NCI-H1436 treated with DMSO at 0.1 percent for 48 hours (cell line): ENCODE measurements around the gene PHF21A.

Experiments
- DNase-seq: peaks from one replicate; lab custom pipeline; 2025; lab: John Stamatoyannopoulos, UW

The PHF21A gene

DNA sequence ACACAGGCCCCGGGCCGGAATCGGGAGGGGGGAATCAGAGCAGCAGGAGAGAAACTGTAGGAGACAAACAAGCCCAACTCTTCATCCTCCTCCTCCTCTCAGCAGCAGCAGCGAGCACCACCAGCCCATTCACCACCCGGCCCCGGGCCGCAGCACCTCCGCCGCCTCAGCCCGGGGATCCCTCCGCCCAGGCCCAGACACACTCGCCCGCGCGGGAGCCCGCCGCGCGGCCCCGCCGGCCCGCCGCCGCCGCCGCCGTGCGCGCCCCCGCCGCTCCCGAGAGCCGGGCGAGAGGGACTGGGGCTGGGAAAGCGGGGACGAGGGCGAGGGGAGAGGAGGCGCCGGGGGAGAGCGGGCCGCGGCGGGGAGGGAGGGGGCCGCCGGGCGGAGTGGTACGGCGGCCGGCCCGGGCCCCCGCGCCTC, at the start of gene PHF21A:
Gene PHF21A, minus strand, starts transcription at position 154 of the 423 bp plus-strand sequence. CDS start 37,235 bp downstream, outside the sequence.
- no peak for DNase-seq

DNA sequence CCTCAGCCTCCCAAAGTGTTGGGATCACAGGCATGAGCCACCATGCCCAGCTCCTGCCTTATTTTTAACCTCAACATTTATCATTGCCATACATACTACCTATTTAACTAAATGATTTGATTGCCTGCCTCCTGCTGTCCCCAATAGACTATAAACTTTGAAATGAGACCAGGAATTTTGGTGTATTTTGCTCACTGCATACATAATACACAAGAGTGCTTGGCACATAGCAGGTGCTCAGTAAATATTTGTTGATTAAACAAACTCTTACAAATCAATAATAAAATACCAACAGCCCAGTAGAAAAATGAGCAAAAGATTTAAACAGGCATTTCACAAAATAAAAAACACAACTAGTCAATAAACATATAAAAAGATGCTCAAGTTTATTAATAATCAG, 49.5 kb upstream of the PHF21A start:
- no peak for DNase-seq

DNA sequence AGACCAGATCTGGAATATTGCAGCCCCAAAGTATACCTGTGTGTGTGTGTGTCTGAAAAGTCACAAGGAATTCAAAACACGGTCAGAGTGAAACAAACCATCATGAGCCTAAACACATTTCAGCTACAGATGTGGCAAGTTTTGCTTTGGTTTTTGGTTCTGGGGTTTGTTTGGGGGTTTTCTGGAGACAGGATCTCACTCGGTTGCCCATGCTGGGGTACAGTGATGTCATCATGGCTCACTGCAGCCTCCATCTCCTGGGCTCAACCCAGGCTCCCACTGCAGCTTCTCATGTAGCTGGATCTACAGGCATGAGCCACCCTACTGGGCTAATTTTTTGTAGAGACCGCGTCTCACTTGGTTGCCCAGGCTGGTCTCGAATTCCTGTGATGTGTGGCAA, 41.4 kb upstream of the PHF21A start:
- no peak for DNase-seq

DNA sequence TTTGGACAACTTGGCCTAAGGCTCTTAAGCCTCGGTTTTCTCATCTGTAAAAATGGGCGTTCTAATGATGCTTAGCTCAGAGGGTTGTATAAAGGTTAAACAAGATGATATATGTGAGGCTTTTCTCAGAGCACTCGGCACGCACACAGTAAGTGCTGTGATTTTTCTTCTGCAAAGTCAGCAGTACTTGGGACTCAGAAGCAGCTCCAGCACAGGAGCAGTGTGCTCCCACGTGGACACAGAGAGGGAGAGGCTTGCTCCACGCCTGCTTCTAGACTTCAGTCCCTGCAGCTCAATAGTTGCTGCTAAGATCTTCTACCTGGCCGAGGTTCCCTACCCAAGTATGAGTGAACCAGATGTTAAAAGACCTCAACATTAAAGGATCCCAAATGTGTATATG, 39.9 kb upstream of the PHF21A start:
- no peak for DNase-seq

DNA sequence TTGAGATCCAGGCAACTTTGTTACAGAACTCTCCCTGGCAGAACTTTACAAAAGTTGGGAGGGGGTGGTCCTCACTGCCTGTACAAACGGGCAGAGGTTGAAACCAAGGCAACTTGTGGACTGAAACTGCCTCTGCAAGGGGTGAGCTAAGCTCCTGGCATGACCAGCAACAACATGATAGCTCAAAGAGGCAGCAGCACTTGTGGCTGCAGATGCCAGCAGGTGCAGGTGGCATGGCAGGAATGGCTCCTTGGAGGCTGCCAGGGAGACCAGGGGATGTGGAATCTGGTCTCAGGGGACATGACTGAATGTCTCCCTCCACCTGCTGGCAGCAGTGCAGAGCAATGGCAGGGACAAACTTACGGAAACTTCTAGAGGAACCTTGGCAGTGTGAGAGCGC, 38.8 kb upstream of the PHF21A start:
- DNase-seq, result no peak

DNA sequence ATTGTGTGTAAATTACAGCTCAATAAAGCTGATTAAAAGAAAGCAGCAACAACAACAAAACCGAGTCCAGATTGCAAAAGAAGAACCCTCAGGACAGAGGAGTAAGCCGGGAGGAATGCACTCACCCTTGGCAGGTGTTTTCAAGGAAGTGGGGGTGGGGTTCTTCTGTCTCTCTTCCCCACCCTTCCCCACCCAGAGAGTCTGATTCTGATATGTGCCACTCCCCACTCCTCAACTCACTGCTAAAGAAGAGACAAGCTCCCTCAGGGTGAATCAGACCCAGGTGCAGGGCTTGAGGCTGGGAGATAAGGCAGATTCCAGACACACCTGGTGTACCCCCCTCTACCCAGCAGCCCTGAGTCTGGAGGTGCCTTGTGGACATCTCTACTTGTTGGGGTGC, 38.4 kb upstream of the PHF21A start:
- no peak for DNase-seq

DNA sequence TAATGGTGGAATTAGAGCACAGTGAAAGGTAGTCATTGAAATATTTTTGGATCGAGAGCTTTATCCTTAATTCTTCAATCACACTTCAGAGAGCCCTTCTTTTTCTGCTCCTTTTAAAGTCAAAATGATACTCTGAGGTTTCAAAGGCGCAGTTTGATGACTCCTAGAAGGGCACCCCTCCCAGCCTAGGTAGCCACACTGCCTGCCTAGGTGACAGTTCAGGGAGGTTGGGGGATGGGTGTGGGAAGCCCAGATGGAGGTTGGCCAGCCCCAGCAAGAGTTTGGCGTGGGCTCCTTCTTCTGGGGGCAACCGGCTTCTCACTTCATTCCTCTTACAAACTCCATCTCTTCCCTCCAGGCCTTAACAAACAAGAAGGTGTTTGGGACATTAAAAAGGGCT, 28.6 kb upstream of the PHF21A start:
- DNase-seq, result no peak

DNA sequence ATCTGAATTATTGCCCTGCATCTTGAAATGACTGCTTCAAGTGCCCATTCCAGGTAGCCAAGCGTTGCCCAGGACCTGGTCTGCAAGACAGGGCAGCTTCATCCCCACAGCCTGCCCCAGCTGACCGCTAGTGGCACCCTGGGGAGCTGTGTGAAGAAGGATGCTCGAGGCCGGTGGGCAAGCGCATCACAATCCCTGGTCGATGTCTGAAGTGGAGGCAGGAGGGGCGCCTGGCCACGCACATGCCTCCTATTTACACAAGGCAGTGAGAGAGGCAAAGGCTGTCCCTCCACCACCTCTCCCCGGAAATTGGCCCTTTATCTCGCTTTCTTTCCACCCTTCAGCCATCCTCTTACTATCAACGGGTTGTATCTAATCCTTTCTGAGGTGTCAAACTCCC, 28.1 kb upstream of the PHF21A start:
- no peak for DNase-seq

DNA sequence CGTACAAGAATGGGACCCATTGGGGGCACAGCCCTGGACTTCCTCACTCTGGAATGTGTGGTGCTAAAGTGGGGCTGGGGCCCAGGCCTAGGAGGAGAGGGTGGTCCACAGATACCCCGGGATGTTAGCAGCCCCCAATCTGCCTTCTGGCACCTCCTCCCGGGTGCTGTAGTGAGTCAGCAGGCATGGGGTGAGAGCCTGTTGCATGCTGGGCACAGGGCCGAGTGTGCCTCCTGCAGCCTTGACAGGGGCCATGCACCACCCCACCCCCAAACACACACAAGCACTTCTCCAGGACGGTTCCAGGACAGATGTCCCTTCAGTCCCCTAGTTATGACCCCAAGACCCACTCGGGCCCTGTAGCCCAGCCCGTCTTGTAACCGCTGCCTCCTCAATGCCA, 23.5 kb upstream of the PHF21A start:
- DNase-seq, result no peak

DNA sequence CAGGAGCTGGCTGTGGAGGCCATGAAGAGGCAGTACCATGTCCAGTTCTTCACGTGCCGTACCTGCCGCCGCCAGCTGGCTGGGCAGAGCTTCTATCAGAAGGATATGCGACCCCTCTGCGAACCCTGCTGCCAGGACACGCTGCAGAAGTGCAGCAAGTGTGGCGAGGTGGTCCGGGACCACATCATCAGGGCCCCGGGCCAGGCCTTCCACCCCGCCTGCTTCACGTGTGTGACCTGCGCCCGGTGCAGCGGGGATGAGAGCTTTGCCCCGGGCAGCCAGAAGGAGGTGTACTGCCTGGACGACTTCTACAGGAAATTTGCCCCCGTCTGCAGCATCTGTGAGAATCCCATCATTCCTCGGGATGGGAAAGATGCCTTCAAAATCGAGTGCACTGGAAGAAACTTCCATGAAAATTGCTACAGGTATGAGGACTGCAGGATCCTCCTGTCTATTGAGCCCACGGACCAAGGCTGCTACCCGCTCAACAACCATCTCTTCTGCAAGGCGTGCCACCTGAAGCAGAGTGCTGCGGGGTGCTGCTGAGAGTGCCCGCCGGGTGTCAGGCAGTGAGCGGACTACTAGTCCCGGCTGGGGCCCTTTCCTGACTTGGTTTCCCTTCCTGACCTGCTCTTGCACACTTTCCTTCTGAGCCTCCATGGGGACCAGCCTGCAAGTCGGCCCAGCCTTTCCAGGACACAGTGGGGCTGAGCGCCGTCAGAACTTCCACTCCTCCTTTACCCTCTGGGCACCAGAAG, 22.0 kb upstream of the PHF21A start:
- DNase-seq, result no peak

DNA sequence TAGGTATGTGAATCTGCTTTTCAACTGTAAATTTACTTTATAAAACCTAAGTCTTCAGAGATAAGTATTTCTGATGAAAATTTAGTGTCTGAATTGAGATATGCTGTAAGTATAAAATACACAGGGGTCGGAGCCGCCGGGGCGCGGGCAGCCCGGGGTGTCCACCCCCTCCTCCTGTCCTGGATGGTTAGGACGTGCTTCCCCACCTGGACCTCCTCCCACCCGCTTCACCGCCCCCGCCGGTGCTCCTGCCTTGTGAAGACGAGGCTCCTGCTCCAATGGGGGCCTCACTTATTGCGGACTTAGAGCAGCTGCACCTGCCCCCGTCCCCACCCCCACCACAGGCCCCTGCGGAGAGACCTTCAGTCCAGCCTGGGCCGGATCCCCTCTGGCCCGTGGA, 21.3 kb upstream of the PHF21A start:
- DNase-seq, result no peak

DNA sequence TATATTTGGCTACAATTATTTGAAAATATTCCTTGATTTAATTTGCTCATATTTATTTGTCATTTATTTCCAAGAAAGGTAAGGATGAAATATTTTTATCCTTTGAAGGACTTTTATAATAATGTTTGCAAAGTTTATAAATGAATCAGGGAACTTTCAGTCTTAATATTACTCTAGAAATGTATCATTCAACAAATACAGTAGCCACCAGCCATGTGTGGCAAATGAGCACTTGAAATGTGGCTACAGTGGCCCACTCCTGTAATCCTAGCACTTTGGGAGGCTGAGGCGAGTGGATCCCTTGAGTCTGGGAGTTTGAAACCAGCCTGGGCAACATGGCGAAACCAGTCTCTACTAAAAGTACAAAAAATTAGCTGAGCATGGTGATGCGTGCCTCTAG, 20.3 kb upstream of the PHF21A start:
- DNase-seq, result no peak

DNA sequence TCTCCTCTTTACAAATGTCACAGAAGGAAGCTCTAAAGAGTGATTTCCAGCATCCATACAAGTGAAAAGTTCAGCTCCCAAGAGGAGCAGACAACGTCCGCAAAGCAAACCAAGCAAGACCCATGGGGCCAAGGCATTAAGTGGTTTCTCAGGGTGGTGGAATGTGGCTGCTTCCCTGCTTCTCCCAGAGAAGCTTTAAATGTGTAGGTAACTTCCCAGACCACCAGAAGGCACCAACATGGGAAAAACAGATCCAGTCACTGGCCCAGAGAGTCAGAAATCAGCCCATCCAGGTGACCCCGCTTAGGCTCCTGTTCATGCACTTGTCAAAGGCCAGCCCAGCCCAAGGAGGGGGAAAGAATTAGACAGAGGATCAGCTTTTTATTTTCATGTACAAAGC, 13.3 kb upstream of the PHF21A start:
- no peak for DNase-seq

DNA sequence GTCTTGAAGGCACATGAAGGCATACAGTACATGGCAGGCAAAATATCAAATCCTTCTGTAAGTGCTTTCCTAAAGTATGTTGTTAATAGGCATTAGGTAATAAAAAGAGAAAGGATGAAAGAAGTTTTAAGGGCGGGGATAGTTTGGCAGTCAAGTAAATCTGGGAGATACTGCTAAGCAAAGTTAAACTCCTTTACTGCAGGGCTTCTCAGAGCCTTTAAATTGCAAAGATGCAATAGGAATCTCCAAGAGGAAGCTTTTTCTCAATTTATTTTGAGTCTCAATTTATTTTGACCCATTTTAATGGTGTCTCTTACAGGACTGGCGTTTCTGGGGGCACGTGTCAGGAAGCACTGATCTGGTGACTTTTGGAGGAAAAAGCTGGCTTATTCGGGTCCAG, 12.8 kb upstream of the PHF21A start:
- DNase-seq, result no peak

DNA sequence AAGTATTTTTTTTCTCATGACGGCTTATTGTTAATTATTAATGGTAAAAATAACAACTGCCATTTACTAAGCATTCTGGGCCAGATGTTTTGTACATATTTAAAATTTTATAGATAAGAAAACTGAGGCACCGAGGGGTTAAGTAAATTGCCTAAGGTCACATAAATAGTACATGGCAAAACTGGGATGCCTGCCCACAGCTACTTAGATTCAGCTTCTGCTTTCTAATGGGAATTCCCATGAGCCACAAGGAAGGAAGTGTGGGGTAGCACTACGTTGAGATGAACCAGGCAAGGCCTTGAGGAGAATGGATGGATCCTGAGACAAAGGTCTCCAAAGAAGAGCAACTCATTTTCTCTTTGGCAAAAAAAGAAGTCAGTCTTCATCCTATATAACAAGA, 11.9 kb upstream of the PHF21A start:
- DNase-seq, result no peak

DNA sequence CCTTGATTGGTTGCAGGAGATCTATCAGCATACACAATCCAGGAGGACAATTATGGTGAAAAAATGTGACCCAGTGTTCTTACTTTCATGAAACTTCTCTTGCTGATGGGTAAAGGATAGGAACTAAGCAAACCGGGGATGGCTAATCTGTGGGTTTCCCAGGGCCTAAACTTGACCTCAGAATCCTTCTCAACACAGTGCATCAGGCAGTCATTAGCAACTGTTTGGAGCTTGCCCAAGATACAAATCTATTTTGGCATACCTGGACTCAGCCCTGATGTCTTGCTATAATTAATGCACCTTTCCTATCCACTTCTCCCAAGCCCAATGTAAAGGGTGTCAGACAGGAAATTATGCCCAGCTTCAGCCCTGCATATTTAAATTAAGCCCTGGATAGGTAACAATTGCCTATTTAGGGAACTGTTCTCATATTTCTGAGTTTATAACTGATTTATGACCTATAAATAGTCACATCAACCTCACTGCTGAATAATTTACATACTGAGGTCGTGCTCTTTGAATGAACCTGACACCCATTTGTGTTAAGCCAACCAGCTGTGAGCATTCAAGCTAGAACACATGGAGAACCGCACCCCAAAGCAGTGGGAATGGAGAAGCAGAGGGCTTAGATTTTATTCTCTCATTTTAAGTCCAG, 9.2 kb upstream of the PHF21A start:
- DNase-seq, result no peak

DNA sequence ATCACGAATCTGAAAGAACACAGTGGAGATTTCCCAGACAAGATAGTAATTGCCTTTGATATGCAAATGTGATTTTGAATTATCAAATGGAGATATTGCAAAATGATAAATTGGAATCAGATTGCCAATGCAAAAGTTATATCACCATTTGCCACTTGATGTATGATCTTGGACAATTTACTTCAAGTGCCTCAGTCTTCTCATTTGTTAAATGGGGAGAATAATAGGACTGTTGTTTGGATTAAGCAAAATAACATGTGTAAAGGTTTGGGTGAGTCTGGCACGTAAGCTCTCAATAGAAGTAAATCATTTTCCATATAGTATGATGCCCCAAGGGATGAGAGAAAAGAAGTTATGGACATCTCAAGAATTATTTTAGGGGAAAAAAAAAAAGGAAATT, 7.9 kb upstream of the PHF21A start:
- no peak for DNase-seq

DNA sequence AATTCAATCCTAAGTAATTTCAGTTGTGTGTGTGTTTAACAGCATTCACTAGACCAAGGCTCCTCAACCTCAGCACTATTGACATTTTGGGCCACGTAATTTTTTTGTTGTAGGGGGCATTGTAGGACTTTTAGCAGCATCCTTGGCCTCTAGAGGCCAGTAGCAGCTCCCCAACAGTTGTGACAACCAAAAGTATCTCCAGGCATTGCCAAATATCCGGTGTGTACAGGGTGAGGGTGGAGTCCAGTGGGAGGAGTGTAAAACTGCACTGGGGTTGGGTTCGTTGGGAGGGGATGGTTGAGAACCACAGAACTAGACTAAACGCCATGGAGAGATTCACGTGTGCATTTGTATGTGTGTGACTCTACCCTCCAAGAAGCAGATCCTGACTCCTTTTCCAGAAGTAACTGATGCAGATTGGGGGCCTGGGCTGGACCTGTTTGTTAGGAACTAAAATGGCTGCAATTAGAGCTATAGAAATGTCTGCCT, 5.9 kb upstream of the PHF21A start:
- no peak for DNase-seq

DNA sequence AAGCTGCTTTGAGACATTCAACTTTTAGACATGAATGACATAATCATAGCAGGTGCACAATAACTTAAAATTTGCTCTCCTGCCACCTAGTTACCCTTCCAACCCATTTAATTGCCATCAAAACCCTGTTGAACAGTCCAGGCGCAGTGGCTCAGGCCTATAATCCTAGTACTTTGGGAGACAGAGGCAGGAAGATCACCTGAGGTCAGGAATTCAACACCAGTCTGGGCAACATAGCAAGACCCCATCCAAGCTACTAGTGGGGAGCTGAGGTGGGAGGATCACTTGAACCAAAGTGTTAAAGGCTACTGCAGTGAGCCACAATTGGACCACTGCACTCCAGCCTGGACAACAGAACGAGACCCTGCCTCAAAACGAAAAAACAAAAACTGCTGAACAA, 4.0 kb upstream of the PHF21A start:
- no peak for DNase-seq

DNA sequence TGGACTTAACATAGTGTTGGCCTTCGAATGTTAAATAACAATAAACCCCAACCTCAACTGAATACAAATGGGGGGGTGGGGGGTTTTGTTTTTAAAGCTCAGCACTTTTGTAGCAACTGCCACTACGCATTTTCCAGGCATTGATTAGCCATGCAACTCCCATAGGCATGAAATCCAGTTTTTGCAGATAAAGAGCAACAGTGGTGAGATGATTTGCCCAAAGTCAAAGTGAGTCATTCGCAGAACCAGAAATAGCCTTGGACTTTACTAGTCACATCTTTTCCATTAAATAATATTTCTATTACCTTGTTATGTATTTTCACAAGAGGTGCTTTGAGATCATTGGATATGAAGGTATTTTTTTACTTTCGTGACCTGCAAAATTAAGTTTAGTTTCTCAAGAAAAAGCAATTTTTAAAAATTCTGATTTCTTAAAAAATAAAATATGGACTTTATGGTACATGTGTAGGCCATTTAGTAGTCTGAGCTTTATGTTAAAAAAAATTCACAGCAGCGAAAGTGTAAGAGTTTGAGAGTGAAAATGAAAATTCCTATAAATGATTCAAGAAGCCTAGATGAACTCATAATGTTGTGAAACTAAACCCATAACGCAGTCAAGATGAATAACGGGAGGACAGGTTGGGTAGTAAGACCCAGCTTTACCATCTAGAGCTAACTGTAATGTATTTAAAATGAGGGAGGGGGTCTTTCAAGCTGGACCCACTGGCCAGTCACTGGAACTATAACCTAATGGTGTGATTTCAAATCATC, 1.9 kb upstream of the PHF21A start:
- DNase-seq, result no peak

DNA sequence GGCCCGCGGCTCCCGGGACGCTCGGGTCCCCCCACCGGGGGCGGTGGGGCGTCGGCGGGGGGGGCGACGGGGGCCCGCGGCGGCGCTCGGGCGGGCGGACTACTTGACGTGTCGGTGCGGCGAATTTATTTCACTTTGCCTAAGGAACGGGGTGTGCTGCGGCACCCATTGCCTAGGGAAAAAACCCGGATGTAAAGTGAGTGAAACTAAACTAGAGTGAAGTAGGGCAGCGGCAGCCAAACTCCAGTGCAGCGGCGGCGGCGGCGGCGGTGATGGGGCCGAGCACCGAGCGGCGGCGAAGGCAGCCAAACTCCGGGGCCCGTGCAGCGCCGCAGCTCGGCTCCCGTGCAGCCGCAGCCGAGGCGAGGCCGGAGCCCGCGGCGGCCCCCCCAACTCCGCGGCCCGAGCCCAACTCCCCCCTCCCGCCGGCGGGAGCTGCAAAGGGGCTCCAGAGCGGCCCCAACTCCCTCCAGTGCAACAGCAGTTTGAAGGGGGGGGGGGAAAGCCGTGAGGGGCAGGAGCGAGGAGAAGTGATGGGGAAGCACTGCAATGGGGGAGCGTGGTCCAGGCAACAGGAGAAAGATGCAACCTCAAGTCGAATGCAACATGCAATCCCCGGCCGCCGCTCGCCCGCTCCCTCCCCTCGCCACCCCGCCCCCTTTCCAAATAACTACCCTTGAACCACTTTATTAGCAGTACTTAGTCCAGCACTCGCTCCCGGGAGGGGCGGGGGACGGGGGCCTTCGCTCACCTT, 647 bp upstream of the PHF21A start:
- peak; percentile 65 for DNase-seq
